Activated T-helper 1 cell treated with Interleukin-2 at 50 U/mL for 16 hours (primary cell): ENCODE results near the gene HID1.

ENCODE experiments used
- DNase-seq: peaks from one replicate; pipeline ENCODE4 v3.0.0-alpha.2; 2020; ENCODE audit warnings: low read depth

The HID1 gene

DNA sequence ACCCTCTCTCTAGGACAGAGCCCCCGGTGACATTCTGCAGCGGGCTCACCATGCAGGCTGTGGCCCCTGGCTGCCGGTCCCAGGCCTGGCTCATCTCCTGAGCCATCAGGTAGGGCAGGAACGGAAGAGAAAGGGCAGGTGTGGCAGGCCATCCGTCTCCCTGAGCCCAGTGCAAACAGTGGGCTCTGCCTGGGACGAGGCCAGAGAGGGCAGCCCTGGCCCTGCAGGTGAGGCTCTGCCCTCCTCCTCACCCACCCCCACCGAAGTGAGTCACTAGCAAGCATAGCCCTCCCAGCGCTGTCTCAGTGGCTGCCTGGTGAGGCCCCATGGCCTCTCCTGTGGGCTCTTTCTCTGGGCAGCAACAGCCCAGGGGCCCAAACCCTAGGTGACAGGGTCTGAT is 22.4 kb downstream of the HID1 start:
- no peak for DNase-seq

DNA sequence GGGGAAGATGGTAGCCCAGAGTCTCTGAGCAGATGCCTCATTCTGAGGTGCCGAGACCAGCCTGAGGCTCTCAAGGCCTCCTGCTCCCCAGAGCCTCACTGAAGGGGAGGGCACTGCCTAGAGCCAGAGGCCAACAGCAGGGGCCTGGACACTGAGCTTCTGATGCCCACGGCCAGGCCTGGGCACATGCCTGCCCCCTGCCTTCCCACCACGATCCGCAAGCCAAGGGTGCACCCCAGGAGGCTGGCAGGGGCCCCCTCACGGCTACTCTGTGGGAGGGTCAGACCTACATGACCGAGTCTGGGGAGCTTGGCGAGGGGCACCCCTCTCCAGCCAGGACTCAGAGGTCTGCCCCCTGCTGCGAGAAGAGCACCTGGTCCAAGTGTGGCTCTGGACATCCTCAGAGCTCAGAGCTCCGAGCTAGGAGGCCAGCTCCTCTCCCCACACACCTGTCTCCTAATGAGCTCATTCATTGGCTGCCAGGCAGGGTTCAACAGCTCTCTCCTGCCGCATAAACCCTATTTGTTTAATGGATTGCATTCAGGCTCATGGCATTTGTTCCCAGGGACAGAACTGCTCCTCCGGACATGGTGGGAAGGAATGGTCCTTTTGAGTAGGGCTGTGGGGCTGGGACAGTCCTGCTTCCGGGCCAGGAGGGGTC is 23.0 kb downstream of the HID1 start:
- DNase-seq = no peak

DNA sequence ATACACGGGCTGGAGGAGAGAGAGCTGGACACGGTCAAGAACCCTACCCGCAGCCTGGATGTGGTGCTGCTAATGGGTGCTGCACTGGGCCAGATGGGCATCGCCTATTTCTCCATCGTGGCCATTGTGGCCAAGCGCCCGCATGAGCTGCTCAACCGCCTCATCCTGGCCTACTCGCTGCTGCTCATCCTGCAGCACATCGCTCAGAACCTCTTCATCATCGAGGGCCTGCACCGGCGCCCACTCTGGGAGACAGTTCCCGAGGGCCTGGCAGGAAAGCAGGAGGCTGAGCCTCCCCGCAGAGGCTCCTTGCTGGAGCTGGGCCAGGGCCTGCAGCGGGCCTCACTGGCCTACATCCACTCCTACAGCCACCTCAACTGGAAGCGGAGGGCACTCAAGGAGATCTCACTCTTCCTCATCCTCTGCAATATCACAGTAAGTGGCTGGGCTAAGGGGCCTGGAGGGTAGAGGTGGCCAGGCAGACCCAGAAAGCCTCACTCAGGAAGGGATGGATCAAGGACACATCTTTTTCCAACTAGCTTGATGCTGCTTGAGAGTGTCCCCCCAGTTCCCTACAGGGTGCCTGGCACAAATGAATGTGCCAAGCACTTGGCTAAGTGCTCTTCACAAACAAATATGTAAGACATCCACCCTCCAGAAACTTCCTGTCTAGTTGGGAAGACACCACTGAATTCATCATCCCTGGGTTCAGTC is 25.4 kb downstream of the HID1 start:
- no peak for DNase-seq

DNA sequence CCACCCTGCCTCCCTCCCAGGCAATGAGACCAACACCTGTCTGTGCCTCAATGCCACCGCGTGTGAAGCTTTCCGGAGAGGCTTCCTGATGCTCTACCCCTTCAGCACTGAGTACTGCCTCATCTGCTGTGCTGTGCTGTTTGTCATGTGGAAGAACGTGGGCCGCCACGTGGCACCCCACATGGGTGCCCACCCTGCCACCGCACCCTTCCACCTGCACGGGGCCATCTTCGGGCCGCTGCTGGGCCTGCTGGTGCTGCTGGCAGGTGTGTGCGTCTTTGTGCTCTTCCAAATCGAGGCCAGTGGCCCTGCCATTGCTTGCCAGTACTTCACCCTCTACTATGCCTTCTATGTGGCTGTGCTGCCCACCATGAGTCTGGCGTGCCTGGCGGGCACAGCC is 25.9 kb downstream of the HID1 start:
- DNase-seq = no peak

DNA sequence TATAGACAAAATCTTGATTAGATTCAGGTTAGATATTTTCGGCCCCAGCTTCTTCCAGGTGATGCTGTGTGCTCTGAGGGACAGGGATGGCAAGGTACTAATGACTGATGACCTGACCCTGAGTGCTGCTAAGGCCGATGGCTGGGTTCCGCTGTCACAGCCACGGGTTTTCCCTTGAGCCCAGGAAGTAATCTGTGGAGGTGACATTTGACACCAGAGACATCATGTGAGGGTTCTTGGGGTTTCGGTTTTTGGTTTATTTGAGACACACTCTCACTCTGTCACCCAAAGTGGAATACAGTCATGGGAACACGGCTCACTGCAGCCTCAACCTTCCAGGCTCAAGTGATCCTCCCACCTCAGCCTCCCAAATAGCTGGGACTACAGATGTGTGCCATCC is 27.0 kb downstream of the HID1 start:
- DNase-seq = no peak

DNA sequence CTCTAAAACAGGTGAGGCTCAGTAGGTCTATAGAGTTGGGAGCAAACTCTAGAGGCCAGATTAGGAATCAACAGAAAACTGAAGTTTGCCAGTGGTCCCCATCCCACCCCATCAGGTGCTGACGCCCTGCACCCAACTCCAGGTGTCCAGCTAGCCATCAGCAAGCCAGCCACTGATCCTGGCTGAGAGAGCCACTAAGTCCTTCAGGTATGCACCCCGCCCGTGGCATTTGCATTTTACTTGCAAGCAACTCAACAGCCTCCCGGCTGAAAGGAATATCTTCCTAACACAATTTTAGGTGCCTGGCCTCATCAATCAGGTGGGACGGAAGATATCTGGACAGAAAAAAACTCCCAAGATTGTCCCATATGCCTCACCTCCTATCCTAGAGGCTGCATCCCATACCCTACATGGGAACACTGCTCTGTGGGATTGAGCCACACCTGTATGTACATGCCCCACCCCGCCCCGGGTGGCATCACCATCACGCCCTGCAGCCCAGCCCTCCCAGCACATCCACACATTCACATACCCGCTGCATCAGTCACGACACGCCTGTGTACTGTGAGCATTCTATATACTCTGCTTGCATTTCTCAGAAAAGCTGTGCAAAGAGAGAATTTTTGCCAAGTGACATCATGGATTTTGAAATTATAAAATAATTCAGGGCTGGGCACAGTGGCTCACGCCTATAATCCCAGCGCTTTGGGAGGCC is 28.6 kb downstream of the HID1 start:
- no peak for DNase-seq

DNA sequence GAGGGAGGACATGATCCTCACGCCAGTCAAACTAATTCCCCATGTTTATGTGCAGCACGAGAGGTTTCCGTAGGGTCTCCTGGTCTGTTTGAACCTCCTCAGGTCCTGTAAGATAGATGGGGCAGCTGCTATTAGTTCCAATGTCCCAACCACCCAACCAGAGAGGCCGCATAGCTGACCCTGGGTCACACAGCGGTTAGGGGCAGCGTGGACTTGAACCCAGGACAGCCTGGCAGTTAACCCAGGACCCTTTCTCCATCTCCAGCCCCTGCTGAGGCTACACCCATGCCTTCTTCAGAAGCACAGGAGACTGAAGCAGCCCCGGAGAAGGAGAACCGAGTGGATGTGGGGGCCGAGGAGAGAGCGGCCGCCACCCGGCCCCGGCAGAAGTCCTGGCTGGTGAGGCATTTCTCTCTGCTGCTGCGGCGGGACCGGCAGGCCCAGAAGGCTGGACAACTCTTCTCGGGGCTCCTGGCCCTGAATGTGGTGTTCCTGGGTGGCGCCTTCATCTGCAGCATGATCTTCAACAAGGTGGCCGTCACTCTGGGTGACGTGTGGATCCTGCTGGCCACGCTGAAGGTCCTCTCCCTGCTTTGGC is 31.3 kb downstream of the HID1 start:
- DNase-seq = no peak

DNA sequence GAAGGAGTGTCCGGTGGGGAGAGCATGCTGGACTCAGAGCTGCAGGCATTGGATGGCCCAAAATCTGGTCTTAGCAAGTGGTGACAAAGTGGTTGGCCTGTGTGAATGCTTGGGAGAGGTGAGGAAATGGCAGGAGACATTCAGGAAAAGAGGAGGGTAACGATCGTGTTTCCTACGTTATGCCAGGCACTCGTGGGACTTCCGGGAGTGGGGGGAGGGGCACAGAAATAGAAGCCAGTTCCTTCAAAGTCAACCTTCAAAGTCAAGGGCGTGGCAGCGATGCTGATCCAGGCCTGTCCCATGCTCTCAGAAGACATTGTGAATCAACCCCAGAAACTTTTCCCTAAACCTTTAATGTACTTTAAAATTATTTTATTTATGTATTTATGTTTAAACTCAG is 33.0 kb downstream of the HID1 start:
- no peak for DNase-seq

DNA sequence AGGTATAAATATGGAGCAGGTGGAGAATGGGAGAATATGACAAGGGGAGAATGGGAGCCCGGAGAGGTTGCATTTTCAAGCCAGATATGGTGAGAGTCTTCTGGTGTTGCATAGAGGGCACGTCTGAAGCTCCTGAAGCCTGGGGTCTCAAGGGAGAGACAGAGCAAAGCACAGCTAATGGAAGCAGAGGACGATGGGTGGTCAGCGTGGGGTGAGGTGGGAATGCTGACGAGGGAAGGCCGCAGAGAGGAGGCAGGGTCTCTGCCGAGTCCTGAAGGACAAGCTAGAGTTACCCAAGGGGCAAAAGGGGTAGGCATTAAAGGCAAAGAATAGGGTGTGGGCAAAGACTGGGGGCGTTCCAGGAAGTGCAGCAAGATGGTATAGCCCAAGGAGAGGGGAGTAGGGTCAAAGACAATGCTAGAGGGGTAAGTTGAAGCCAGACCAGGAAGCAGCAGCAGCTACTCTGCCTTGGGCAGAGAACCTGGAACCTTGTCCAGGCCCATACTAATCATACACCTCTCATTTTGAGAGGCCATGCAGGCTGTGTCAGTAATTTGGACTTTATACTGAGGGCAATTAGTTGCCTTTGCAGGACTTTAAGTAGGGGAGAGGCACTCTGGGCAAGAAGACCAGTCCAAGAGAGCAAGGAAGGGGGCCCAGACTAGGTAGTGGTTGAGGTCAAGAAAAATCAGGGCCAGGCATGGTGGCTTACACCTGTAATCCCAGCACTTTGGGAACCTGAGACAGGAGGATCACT is 34.2 kb downstream of the HID1 start:
- DNase-seq = no peak

DNA sequence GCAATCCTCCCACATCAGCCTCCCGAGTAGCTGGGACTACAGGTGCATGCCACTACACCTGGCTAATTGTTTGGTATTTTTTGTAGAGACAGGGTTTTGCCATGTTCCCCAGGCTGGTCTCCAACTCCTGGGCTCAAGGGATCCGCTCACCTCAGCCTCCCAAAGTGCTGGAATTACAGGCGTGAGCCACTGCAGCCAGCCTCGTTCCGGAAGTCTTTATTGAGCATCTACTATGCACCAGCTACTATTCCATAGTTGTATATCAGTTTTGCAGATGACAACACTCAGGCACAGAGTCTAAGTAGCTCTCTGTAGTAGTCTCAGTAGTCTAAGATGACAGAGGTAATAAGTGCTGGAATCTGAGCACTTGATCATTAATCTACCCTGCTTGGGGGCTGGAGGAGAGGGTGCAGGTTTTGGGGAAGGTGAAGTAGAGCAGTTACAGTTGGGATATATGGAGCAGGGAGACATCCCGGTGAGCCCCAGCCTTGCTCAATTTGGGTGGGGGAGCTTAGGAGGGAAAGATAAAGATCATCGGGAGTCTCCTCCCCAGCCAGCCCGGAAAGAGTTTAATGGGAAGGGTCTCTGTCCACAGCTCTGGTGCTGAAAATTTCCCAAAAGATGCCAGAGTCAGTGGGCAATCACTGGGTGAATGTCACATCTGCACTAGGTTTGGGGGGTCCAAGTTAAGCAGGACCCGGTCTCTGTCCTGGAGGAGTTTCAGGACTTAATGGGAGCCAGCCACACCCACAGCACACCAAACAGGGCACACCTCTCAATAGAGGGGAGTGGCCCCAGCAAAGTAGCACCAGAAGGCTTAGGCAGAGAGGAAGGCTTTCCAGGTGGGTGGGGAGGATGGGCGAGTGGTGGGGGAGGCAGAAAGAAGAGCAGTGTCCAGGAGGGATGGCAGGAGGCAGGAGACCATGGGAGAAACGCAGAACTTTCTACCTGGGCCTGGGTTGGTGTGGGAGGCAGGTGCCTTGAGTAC is 35.2 kb downstream of the HID1 start:
- DNase-seq = no peak

DNA sequence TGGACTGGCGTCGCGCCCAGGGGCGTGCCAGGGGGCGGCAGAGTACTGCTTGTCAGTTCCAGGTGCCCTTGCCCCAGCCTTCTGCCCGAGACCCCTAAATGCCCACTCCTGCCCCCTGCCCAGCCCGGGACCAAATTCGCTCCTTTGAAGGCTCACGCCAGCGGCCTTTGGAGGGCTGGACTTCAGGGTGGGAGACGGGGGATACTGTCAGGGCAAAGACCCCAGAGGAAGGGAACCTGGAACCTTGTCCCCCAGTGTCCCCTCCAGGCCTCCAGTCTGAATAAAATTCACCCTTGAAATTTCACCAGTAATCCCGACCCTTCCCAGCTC is 36.1 kb downstream of the HID1 start:
- DNase-seq = no peak

DNA sequence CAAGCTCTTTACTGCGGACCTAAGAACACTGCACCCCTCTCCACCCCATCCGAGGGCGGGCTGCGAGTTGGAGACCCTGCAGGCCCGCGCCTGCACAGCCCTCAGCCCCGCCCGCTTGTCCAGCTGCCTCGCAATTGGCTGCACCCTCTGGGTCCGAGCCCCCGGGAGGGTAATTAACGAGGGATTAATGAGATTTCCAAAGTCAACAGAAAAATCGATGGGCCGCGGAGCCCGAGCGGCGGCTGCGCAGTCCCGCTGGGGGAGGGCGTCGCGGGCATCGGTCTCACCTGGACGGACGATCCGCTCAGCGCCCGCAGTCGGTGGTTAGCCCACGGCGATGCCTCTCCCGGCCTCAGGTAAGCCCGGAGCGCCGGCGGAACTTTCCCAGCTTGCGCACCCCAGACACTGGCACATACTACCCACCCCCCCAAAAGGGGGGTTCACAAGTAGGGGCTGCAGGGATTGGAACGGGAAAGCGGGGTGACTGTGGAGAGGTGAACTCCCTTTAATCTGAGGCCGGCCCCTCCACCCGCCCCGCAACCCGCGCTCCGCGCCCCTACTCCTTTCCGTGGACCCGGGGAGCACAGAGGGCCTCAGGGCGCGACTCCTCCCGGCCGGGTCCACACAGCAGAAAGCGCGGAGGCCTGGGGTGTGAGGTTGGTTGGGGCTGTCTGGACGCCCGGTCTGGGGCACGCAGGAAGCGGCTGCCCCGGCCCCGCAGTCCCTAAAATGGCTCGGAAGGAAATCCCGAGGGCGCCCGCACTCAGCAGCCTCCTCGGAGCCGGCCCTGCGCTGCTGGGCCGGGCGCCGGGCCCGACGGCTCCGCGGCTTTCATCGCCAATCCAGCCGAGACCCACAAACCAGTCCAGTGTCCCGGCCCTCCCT is 36.7 kb downstream of the HID1 start, which contains the start of gene OTOP3:
TSS of gene OTOP3 (plus strand) at position 314 of the 885 bp plus-strand sequence. CDS start at position 338, 24 bp downstream.
- DNase-seq = no peak

DNA sequence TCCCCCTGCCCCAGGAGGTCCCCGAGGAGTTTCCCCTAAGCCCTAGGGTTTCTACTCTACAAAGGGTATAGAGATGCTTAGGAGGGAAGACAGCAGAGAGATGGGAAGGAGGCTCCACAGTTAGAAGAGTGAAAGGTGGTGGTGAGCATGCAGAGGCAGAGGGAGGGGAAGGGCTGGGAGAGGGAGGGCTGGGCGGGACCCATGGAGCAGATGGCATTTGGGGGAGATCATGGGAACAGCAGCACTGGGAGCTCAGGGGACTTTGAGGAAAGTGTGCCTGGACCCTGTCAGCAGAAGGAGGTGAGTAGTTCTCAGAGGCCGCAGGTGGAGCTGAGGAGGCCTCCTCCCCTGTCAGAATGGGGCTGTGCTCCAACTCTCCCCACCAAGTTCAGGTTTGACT is 37.5 kb downstream of the HID1 start:
- DNase-seq = no peak

DNA sequence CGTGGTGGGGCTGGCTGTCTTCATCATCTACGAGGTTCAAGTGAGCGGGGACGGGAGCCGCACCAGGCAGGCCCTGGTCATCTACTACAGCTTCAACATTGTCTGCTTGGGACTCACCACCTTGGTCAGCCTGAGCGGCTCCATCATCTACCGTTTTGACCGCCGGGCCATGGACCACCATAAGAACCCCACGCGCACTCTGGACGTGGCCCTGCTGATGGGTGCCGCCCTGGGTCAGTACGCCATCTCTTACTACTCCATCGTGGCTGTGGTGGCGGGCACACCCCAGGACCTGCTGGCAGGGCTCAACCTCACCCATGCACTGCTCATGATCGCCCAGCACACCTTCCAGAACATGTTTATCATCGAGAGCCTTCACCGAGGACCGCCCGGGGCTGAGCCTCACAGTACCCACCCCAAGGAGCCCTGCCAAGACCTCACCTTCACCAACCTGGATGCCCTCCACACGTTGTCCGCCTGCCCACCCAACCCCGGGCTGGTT is 42.0 kb downstream of the HID1 start:
- DNase-seq = no peak

DNA sequence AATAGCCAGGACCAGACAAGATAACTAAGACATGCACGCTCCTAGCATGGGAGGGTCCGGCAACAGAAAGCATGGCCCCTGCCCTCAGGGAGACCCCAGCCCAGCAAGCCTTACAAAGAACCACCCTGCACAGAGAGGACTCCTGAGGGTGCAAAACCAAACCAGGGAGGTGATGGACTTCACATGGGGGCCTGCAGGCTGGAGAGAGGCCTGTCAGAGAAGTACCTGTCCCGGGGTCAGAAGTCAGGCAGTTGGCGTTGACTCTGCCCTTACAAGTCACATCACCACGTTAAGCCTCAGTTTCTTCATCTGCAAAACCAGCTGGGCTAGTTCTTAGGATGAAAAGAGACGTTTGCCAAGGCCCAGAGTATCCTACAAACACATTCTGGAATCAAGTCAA is 43.8 kb downstream of the HID1 start:
- DNase-seq = no peak

DNA sequence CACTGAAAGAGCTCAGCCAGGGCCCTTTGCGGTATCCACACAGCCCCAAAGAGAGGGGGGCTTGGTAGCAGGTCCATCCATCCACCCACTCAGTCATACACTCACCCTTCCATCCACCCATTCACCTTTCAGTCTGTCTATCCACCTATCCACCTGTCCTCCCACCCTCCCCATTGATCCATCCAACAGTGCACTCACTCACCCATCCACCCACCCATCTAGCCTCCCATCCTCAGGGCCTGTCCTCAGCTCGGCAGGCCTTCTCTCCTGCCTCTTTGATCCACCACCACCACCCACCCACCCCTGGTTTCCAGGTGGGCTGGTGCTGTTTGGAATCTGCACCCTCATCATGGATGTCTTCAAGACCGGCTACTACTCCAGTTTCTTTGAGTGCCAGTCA is 47.3 kb downstream of the HID1 start:
- DNase-seq = no peak

DNA sequence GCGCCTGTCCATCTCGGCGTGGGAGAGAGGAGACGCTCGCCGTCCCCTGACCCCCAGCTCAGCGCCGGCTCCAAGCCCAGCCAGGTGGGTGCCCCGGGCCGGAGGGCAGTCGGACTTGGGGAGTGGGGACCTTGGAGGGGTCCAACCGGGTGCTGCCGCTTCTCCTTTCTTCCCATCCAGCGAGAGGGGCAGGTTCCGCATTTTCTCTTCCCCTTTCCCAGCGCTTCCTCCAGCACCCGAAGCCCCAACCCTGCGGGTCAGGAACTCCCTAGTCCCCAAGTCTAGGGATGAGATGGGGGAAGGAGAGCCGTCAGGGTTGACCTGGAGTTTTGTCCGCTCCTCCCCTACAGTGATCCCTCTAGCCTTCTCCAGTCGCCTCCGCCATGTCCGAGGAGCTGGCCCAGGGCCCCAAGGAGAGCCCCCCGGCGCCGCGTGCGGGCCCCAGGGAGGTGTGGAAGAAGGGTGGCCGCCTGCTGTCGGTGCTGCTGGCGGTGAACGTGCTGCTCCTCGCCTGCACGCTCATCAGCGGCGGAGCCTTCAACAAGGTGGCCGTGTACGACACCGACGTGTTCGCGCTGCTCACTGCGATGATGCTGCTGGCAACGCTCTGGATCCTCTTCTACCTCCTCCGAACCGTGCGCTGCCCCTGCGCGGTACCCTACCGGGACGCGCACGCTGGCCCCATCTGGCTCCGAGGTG is 48.2 kb downstream of the HID1 start, which contains the start of gene OTOP2:
TSS of gene OTOP2 (plus strand) at position 24 of the 699 bp plus-strand sequence. CDS start at position 384, 360 bp downstream.
- DNase-seq = no peak

DNA sequence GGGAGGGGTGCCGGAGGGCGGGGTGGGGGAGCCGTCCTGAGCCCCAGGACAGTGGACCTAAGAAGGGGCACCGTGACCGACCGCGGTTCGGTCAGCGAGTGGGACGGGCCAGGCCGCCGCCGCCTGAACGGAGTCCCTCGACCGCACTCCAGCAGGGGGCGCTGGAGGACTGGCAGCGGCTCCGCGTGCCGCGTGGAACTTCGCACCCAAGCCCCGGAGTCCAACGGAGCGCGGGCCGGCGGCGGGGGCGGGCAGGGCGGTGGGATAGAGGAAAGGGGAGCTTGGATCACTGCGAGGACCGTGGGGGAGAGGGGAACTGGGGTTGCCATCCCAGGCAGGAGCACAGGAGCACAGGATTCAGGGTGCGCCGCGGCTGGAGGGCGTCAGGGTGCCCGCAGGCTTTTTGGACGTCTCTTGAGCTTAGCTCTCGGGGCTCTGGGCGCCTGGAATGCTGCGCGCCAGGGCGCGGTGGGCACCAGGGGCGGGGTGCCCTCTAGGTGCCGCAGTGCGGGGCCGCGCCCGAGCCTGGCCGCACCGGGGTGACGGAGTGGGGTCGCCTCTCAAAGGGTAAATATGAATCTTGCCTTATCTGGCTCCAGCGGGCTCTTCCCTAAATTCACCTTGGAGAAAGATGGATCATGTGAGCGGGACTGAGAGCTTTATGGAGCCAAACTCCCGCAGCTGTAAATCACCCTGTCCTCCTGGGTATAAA is 48.9 kb downstream of the HID1 start:
- peak; percentile 52 for DNase-seq
